Ovary (tissue), 9 donors: Measurements from ENCODE around the gene NCKAP1. TPM values are rescaled to one million over a fixed set of nuclear protein-coding genes. Genes with fewer than 3 reads are reported as not detected.

Experiments used
- DNase-seq, 5 donors: peaks; one replicate each; pipeline ENCODE4 v3.0.0-alpha.2; 2019 to 2020
- H3K27ac ChIP-seq, 2 donors: fragments of 200-600 bp; one replicate each; pipeline versions ENCODE4 v1.5.1 to v1.8.0; 2019 to 2022
- H3K27me3 ChIP-seq: fragments of 200-600 bp; one replicate; pipeline ENCODE4 v1.8.0; 2022
- H3K36me3 ChIP-seq: fragments of 200-600 bp; sonication (generic); one replicate; pipeline ENCODE4 v1.5.1; 2019
- H3K4me1 ChIP-seq: one replicate; pipeline ENCODE4 v1.8.1; 2013; ENCODE audit warnings: mild to moderate bottlenecking, moderate library complexity; ENCODE audit not compliant: insufficient read depth
- H3K4me3 ChIP-seq: fragments of 200-600 bp; sonication (generic); one replicate; pipeline ENCODE4 v1.5.1; 2017
- H3K9me3 ChIP-seq, 2 donors: fragments of 200-600 bp in 1 of 2; sonication (generic) in 1 of 2; one replicate each; pipeline versions ENCODE4 v1.5.1 to v1.8.1; 2013 to 2019; ENCODE audit warnings: mild to moderate bottlenecking in 1 of 2, moderate library complexity in 1 of 2
- EP300 ChIP-seq: sonication (generic); formaldehyde crosslinking; IDR thresholded peaks from one replicate; pipeline ENCODE4 v1.6.1; 2017; ENCODE audit warnings: antibody characterized with exemption
- POLR2A ChIP-seq: fragments of 450-650 bp; IDR thresholded peaks from one replicate; pipeline ENCODE4 v1.6.1; 2017; ENCODE audit warnings: antibody characterized with exemption, mild to moderate bottlenecking, moderate library complexity
- WGBS, 3 donors: extraction: QIAGEN DNeasy Blood & Tissue Kit in 1 of 3; methylation state at CpG; one replicate each; pipeline versions ENCODE4 v1.1.5 to v1.1.7; 2013 to 2017; 5-methylcytosine and 5-hydroxymethylcytosine counted together
- intact Hi-C, 4 donors: fragments of 100-400 bp; cut with DNase I; formaldehyde crosslinking; loops; one replicate each; pipeline versions ENCODE4 v1.11.0 to v1.15.1; 2022 to 2023
- polyA plus RNA-seq, 2 donors: library from polyadenylated mRNA; stranded (reverse); fragments of 200-250 nt in 1 of 2; fragments of 350-450 nt in 1 of 2; fragmentation: Illumina TruSeq in 1 of 2; extraction: RNeasy Lipid Tissue Mini Kit (QIAGEN cat#74804) in 1 of 2; gene quantifications; one replicate each; pipeline ENCODE4 v1.2.3, GENCODE V29; 2013 to 2014
- total RNA-seq, 7 donors: library from RNA; depleted of rRNA in 2 of 7; stranded (reverse); fragments of >200 nt in 2 of 7; fragmentation: NEBNext Ultra II Directional in 3 of 7; extraction: Animal tissue kit (Norgen Biotek cat#: 25700) in 3 of 7; gene quantifications; one replicate each; pipeline versions ENCODE4 v1.1.0 to v1.2.4, GENCODE V29; 2016 to 2023
- TF ChIP-seq, protein P1 (sequence below), 3 donors: fragments of 450-650 bp in 2 of 3; fragments of 200-600 bp in 1 of 3; IDR thresholded peaks; one replicate each; pipeline versions ENCODE4 v1.5.1 to v1.8.0; 2016 to 2022; ENCODE audit warnings: antibody characterized with exemption in 3 of 3, mild to moderate bottlenecking in 1 of 3
- donor health status: DM: no; HTN: no; CAD: no; lungs with moderate emphysema.
- donor health status: DM: no; HTN: no; CAD: no.
- donor health status: Bipolar disorder and iron deficiency.
- donor health status: DM: yes; HTN: yes; CAD: no.
- donor health status: DM: no; HTN: no; CAD: no.
- donor health status: DM: yes; HTN: yes; CAD: no.

NCKAP1 gene
- total and polyA plus RNA-seq, 9 donors, result 59.9 to 122 (median 100) TPM

DNA sequence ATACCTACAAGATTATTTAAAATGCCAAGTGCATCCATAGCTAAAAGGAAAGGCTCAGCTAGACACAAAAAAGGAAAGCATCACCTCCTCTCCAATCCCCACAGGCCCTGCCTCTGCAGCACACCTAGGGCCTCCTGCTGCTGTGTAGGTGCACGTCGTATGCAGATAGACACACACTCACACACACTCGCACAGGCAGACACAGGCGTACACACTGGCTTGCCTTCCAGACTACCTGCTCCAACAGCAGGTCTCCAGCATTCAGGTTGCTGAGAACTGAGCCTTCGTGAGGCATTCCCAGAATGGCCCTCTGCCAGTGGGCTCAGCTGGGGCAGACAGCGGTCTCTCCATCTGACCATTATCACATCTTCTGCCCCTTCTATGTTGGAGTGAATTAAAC, 136.5 kb downstream of the NCKAP1 start:
- H3K36me3 ChIP-seq, result no peaks in the 10 kb centered on the region
- intact Hi-C loops, result no loop called here
- no peaks in the 10 kb centered on the region for H3K4me1 ChIP-seq
- 88 to 91% (median 90%) methylated on average over 6 of the region's 6 CpGs for WGBS, 3 donors
- TF ChIP-seq EP300 (no peak), POLR2A (no peak)
- TF ChIP-seq, protein P1, sequence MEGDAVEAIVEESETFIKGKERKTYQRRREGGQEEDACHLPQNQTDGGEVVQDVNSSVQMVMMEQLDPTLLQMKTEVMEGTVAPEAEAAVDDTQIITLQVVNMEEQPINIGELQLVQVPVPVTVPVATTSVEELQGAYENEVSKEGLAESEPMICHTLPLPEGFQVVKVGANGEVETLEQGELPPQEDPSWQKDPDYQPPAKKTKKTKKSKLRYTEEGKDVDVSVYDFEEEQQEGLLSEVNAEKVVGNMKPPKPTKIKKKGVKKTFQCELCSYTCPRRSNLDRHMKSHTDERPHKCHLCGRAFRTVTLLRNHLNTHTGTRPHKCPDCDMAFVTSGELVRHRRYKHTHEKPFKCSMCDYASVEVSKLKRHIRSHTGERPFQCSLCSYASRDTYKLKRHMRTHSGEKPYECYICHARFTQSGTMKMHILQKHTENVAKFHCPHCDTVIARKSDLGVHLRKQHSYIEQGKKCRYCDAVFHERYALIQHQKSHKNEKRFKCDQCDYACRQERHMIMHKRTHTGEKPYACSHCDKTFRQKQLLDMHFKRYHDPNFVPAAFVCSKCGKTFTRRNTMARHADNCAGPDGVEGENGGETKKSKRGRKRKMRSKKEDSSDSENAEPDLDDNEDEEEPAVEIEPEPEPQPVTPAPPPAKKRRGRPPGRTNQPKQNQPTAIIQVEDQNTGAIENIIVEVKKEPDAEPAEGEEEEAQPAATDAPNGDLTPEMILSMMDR (IDR thresholded peaks at IDR 0.05), result no peak
- H3K9me3 ChIP-seq, result no peaks in the 10 kb centered on the region
- no peaks in the 10 kb centered on the region for H3K27me3 ChIP-seq
- no peak overlapping the region for H3K4me3 ChIP-seq
- no peak for DNase-seq
- no peak overlapping the region for H3K27ac ChIP-seq

DNA sequence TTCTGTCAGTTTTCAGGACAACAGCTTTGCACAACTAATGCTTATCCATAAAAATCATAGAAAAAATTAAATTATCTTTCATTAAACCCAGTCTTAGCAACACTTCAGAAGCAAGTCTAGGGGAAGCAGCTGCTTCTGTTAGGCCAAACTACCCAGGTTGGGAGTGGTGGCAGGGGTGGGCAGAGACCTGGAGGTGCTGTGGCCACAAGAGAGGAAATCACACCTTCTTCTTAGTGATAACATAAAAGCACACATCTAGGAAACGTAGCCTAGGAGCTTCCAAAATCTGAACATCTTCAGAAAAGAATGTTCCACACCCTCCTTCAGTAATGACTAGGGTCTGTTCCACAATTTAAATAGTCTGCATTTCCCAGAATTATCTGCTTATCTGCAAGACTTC, 139.5 kb downstream of the NCKAP1 start:
- no peak for DNase-seq
- Histone ChIP-seq H3K9me3 (no peaks in the 10 kb centered on the region), H3K4me3 (no peak overlapping the region), H3K36me3 (no peaks in the 10 kb centered on the region), H3K27me3 (no peaks in the 10 kb centered on the region), H3K27ac (no peak overlapping the region), H3K4me1 (no peaks in the 10 kb centered on the region)
- 69 to 70% (median 70%) methylated on average over 1 of the region's 1 CpG for WGBS, 3 donors
- TF ChIP-seq EP300, result no peak
- TF ChIP-seq, protein P1 (IDR thresholded peaks at IDR 0.05), result no peak
- no peak for TF ChIP-seq POLR2A
- intact Hi-C loops, result no loop called here

DNA sequence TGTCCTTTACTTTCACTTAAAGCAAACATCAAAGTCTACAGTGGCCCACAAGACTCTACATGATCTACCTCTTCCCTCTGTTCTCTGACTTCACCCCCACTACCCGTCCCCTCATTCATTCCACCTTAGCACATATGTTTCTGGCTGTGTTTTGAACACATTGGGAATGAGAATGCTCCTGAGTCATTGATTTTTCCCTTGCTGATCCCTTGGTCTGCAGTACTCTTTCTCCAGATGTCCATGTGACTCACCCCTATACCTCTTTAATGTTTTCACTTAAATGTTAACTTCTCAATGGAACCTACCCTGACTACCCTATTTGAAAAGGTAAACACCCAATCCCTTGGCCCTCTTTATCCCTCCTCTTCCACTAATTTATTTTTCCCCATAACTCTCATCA, 141.1 kb downstream of the NCKAP1 start:
- TF ChIP-seq POLR2A (no peak), EP300 (no peak)
- TF ChIP-seq, protein P1 (IDR thresholded peaks at IDR 0.05), result no peak
- intact Hi-C loops, result no loop called here
- Histone ChIP-seq H3K4me3 (no peak overlapping the region), H3K4me1 (no peaks in the 10 kb centered on the region), H3K27ac (no peak overlapping the region), H3K27me3 (no peaks in the 10 kb centered on the region), H3K36me3 (no peaks in the 10 kb centered on the region), H3K9me3 (no peaks in the 10 kb centered on the region)
- DNase-seq, result no peak
- WGBS, 3 donors, result 90 to 96% (median 94%) methylated on average over 1 of the region's 1 CpG

DNA sequence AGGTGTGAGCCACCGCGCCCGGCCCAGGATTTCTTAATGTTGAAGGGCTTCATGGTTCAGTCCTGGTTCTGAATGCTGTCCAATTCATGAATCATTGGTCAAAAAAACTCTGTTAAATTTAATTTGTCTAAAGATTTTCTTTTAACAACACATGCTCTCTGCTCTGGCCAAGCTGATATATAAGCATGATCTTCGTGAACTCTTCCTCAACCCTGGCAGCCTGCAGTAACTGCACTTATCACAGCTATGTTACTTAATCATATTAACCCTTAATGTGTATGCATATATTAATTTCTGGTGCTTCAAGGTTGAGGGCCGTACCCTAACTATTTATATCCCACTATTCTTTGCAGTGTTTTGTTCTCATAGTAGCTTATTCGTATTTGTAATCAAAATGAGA, 142.5 kb downstream of the NCKAP1 start:
- Histone ChIP-seq H3K27me3 (no peaks in the 10 kb centered on the region), H3K4me1 (no peaks in the 10 kb centered on the region), H3K27ac (no peak overlapping the region), H3K36me3 (no peaks in the 10 kb centered on the region), H3K4me3 (no peak overlapping the region), H3K9me3 (no peaks in the 10 kb centered on the region)
- TF ChIP-seq POLR2A, result no peak
- no peak for TF ChIP-seq EP300
- TF ChIP-seq, protein P1 (IDR thresholded peaks at IDR 0.05), result no peak
- no peak for DNase-seq
- 89 to 91% (median 90%) methylated on average over 6 of the region's 6 CpGs for WGBS, 3 donors
- intact Hi-C loops, result no loop called here

DNA sequence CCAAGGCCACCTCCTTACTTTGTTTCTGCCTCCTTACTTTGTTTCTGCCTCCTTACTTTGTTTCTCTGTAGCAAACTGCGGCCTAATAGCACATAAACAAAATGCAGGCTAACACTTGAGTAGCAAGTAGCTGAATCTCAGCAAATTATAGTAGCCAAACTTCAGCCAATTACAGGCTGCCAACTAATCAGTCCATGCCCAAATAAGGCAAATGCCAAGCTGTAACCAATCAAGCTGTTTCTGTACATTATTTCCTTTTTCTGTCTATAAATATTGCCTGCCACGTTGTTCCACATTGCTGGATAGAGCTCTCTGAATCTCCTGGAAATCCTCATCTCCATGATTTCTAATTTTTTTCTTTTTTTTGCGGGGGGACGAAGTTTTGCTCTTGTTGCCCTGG, 143.1 kb downstream of the NCKAP1 start:
- Histone ChIP-seq H3K27ac (no peak overlapping the region), H3K9me3 (no peaks in the 10 kb centered on the region), H3K4me3 (no peak overlapping the region), H3K27me3 (no peaks in the 10 kb centered on the region), H3K36me3 (no peaks in the 10 kb centered on the region), H3K4me1 (no peaks in the 10 kb centered on the region)
- DNase-seq, result no peak
- WGBS, 3 donors, result 85 to 90% (median 90%) methylated on average over 4 of the region's 4 CpGs
- intact Hi-C loops, result no loop called here
- TF ChIP-seq POLR2A (no peak), EP300 (no peak)
- TF ChIP-seq, protein P1 (IDR thresholded peaks at IDR 0.05), result no peak
